Activated T-cell treated with anti-CD3 and anti-CD28 coated beads, Interleukin-2, amount 50 U/mL, for 4 hours (primary cell): ENCODE measurements around the gene POPDC3. TPM values are rescaled to one million over a fixed set of nuclear protein-coding genes. Genes with fewer than 3 reads are reported as not detected.
"Not testable (repeated sequence)": the region's sequence is repeated elsewhere in the genome, so short reads cannot be mapped to it uniquely, and the experiment has no call there.

Source experiments
- ATAC-seq, 2 donors: fragments of 200-7000 bp; cut with Tn5 transposase; one replicate each; pipeline ENCODE4 v1.10.0; 2021
- DNase-seq: peaks from one replicate; pipeline ENCODE4 v3.0.0-alpha.2; 2020
- H3K27me3 Mint-ChIP-seq: one replicate; pipeline ENCODE4 v1.8.0; 2021; ENCODE audit warnings: low read depth, mixed read lengths
- H3K36me3 Mint-ChIP-seq: one replicate; pipeline ENCODE4 v1.8.0; 2022; ENCODE audit warnings: mixed read lengths; ENCODE audit not compliant: insufficient read depth
- H3K4me1 Mint-ChIP-seq: one replicate; pipeline ENCODE4 v1.8.0; 2021; ENCODE audit warnings: low read depth, mixed read lengths
- H3K4me3 Mint-ChIP-seq: one replicate; pipeline ENCODE4 v1.8.0; 2021; ENCODE audit warnings: mild to moderate bottlenecking, moderate library complexity, mixed read lengths
- H3K9me3 Mint-ChIP-seq: one replicate; pipeline ENCODE4 v1.8.0; 2021; ENCODE audit warnings: mixed read lengths
- total RNA-seq, 3 donors: library from RNA; stranded (reverse); gene quantifications; one replicate each; pipeline ENCODE4 v1.2.1, GENCODE V29; 2021

Gene POPDC3
- total RNA-seq, 3 donors from 2014 or later, result not detected

DNA sequence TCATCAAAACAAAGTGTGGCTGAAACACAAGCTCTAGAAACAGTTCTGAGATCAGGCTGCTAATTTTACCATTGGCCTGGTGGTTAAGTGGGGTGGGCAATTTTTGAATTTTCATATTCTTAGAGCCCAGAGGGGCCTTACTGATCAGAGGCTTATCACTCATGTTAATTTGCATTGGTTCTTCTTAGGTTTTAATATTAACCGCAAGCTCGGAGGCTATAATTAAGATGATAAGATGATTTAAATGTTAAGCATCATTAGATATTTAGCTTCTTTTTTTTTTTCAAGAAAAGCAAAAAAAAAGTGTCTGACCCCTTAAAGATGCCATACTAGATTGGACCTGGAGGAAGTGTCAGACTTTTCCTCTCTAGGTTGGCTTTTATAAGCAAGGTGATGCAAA is 8.4 kb upstream of the POPDC3 start:
- Mint-ChIP-seq H3K9me3 (no peaks in the 10 kb centered on the region), H3K4me3 (no peak overlapping the region), H3K27me3 (peaks cover 8% of the 10 kb centered on the region), H3K36me3 (no peaks in the 10 kb centered on the region), H3K4me1 (no peaks in the 10 kb centered on the region)
- DNase-seq, result no peak
- ATAC-seq, result no peak

- peaks cover 16% of the 10 kb centered on the region for H3K27me3 Mint-ChIP-seq
- H3K4me1 Mint-ChIP-seq, result no peaks in the 10 kb centered on the region
- H3K9me3 Mint-ChIP-seq, result no peaks in the 10 kb centered on the region
- no peaks in the 10 kb centered on the region for H3K36me3 Mint-ChIP-seq
- DNase-seq, result no peak
- no peak for ATAC-seq
- no peak overlapping the region for H3K4me3 Mint-ChIP-seq
These were observed 6.8 kb upstream of the POPDC3 start for GRCh38 chr6:105186576-105186975.

DNA sequence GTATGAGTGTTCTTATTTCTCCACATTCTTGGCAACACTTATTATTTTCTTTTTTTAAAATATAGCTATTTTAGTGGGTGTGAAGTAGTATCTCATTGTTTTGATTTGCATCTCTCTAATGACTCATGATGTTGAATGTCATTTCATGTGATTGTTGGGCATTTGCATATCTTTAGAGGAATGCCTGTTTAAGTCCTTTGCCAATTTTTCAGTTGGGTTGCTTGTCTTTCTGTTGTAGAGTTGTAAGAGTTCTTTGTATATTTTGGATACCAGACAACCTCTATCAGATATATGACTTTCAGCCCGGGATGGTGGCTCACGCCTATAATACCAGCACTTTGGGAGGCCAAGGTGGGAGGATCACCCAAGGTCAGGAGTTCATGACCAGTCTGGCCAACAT is 5.1 kb upstream of the POPDC3 start:
- Mint-ChIP-seq H3K27me3 (peaks cover 30% of the 10 kb centered on the region), H3K4me3 (no peak overlapping the region), H3K9me3 (no peaks in the 10 kb centered on the region), H3K4me1 (peaks cover 1% of the 10 kb centered on the region), H3K36me3 (no peaks in the 10 kb centered on the region)
- ATAC-seq (no peak), DNase-seq (no peak)

- H3K4me3 Mint-ChIP-seq, result no peak overlapping the region
- H3K4me1 Mint-ChIP-seq, result peaks cover 1% of the 10 kb centered on the region
- DNase-seq, result no peak
- no peaks in the 10 kb centered on the region for H3K9me3 Mint-ChIP-seq
- ATAC-seq, result no peak
- H3K36me3 Mint-ChIP-seq, result no peaks in the 10 kb centered on the region
- H3K27me3 Mint-ChIP-seq, result peaks cover 51% of the 10 kb centered on the region
These were observed 2.2 kb upstream of the POPDC3 start for GRCh38 chr6:105181981-105182515.

DNA sequence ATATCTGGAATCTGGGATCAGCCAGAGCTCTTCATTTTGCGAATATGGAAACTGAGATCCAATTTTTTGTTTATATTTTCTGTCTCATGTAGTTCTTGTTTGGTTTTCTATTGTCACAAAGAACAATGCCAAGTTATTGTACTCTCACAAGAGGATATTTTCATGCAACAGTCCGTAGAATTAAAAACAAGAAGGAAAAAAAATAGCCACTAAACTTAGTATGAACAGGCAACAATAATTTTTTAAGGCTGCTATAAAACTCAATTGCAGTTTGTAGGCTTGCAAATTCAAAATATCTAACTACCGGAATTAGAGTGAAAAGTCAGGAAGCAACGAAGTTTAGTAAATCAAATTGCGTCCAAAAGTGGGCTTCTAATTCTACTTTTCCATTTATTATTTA is 1.2 kb downstream of the POPDC3 start:
- no peaks in the 10 kb centered on the region for H3K36me3 Mint-ChIP-seq
- H3K27me3 Mint-ChIP-seq, result peaks cover 51% of the 10 kb centered on the region
- H3K4me1 Mint-ChIP-seq, result peaks cover 1% of the 10 kb centered on the region
- ATAC-seq, result no peak
- no peaks in the 10 kb centered on the region for H3K9me3 Mint-ChIP-seq
- H3K4me3 Mint-ChIP-seq, result no peak overlapping the region
- no peak for DNase-seq

- Mint-ChIP-seq H3K27me3 (peaks cover 51% of the 10 kb centered on the region), H3K9me3 (no peaks in the 10 kb centered on the region), H3K4me3 (no peak overlapping the region), H3K4me1 (peaks cover 1% of the 10 kb centered on the region), H3K36me3 (no peaks in the 10 kb centered on the region)
- peak in 1 of 2 donors; percentile 23 for ATAC-seq
- DNase-seq, result no peak
These were observed 1.7 kb downstream of the POPDC3 start for GRCh38 chr6:105178110-105178509.

DNA sequence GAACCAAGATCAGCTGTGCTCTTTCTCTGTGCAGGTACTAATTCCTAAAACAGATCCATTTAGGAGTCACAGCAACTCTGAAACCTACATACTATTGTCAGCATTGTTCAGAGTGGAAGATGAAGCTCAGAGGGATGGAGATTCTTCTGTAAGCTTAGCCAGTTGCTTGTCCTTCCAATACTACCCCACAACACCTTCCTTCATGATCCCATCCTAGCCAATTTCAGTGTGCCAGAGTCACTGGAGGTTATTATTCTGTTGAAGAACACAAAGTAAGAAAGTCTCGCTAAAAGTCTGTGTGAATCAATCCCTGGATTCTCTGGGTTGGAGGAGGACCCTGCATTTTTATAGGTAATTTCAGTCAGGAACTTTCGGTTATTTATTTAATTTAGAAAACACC is 2.3 kb downstream of the POPDC3 start:
- no peaks in the 10 kb centered on the region for H3K36me3 Mint-ChIP-seq
- no peaks in the 10 kb centered on the region for H3K9me3 Mint-ChIP-seq
- DNase-seq (no peak), ATAC-seq (no peak)
- peaks cover 1% of the 10 kb centered on the region for H3K4me1 Mint-ChIP-seq
- peaks cover 51% of the 10 kb centered on the region for H3K27me3 Mint-ChIP-seq
- no peak overlapping the region for H3K4me3 Mint-ChIP-seq

GRCh38 chr6:105174512-105174911 is 5.3 kb downstream of the POPDC3 start:
- Mint-ChIP-seq H3K4me1 (no peaks in the 10 kb centered on the region), H3K36me3 (no peaks in the 10 kb centered on the region), H3K27me3 (peaks cover 39% of the 10 kb centered on the region), H3K9me3 (no peaks in the 10 kb centered on the region), H3K4me3 (no peak overlapping the region)
- ATAC-seq (peak in 1 of 2 donors; percentile 27), DNase-seq (no peak)

- not testable (repeated sequence) for DNase-seq, H3K36me3 Mint-ChIP-seq, H3K4me1 Mint-ChIP-seq, H3K4me3 Mint-ChIP-seq, ATAC-seq, H3K9me3 Mint-ChIP-seq
- peaks cover 28% of the 10 kb centered on the region for H3K27me3 Mint-ChIP-seq
These were observed 7.3 kb downstream of the POPDC3 start for GRCh38 chr6:105172515-105172914.

GRCh38 chr6:105170059-105170458 is 9.8 kb downstream of the POPDC3 start:
- DNase-seq (no peak), ATAC-seq (no peak)
- no peak overlapping the region for H3K4me3 Mint-ChIP-seq
- no peaks in the 10 kb centered on the region for H3K4me1 Mint-ChIP-seq
- H3K36me3 Mint-ChIP-seq, result no peaks in the 10 kb centered on the region
- peaks cover 34% of the 10 kb centered on the region for H3K27me3 Mint-ChIP-seq
- H3K9me3 Mint-ChIP-seq, result no peaks in the 10 kb centered on the region

DNA sequence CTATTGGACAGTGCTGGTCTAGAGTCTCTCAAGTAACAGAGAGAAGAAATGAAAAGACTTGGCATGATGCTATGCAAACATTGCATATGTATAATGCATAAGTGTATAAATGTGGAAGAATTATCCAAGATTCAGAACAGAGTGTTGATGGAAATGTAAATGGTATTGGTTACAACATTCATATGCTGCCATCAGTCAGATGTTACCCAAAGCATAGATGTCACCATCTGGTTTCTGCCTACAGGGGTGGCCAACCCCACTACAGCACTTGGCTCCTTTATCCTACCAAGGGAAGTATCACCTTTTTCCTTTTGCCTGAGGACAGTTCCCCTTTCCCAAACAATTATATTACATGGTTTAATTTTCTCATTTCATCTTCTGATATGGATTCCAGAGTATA is 11.9 kb downstream of the POPDC3 start:
- H3K4me3 Mint-ChIP-seq, result no peak overlapping the region
- no peaks in the 10 kb centered on the region for H3K4me1 Mint-ChIP-seq
- no peak for DNase-seq
- peaks cover 30% of the 10 kb centered on the region for H3K27me3 Mint-ChIP-seq
- ATAC-seq, result no peak
- no peaks in the 10 kb centered on the region for H3K9me3 Mint-ChIP-seq
- H3K36me3 Mint-ChIP-seq, result no peaks in the 10 kb centered on the region

GRCh38 chr6:105164418-105164817 is 15.4 kb downstream of the POPDC3 start:
- ATAC-seq, result no peak
- Mint-ChIP-seq H3K36me3 (no peaks in the 10 kb centered on the region), H3K27me3 (peaks cover 23% of the 10 kb centered on the region), H3K9me3 (no peaks in the 10 kb centered on the region), H3K4me3 (no peak overlapping the region), H3K4me1 (no peaks in the 10 kb centered on the region)
- no peak for DNase-seq

DNA sequence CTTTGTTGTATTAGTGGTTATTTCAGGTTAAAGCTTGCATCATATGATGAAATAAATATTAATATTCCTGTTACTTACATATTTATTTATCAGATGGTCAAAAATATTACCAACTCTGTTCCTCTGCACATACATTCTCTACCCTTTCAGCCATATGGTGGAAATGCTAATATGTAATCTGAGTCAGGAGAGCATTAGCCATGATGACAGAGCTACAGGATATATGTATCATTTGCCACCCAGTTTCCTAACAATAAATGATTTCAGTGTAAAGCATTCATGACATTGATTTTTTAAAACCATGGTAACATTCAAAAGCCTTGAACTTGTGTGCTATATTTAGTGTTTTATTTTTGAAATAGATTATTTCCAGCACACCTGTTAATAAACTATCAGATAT is 16.6 kb downstream of the POPDC3 start:
- DNase-seq (no peak), ATAC-seq (no peak)
- H3K27me3 Mint-ChIP-seq, result peaks cover 22% of the 10 kb centered on the region

DNA sequence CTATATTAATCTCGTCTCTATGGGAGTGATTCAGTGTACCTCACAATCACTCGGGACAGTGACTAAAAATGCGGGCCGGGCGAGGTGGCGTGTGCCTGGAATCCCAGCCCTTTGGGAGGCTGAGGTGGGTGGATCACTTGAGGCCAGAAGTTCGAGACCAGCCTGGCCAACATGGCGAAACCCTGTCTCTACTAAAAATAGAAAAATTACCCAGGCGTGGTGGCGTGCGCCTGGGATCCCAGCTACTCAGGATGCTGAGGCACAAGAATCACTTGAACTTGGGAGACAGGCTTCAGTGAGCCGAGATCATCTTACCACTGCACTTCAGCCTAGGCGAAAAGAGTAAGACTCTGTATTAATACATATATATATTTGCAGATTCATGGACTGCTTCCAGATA is 17.4 kb downstream of the POPDC3 start:
- no peak for DNase-seq
- Mint-ChIP-seq H3K4me1 (no peaks in the 10 kb centered on the region), H3K9me3 (no peaks in the 10 kb centered on the region), H3K4me3 (no peak overlapping the region), H3K27me3 (peaks cover 24% of the 10 kb centered on the region), H3K36me3 (no peaks in the 10 kb centered on the region)
- no peak for ATAC-seq

More for the DNA sequence above, 16.6 kb downstream of the POPDC3 start:
- H3K4me1 Mint-ChIP-seq, result no peaks in the 10 kb centered on the region
- no peaks in the 10 kb centered on the region for H3K36me3 Mint-ChIP-seq
- no peak overlapping the region for H3K4me3 Mint-ChIP-seq
- H3K9me3 Mint-ChIP-seq, result no peaks in the 10 kb centered on the region

DNA sequence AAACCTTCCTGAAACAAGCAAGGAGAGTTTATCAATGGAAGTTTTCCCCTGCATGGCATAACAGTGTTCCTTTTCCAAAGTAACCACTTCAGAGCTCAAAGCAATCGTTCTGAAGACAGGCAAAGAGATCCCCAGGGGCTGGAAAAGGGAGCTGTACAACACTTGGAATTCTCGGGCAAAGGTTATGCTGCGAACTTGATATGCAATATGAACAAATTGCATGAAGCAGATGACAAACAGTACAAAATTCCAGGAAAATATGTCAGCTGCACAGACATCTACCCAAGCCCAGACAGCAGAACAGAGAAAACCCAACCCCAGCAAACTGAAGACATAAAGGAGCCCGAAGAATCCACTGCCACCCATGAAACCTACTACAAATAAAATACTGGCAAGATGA is 18.4 kb downstream of the POPDC3 start:
- H3K36me3 Mint-ChIP-seq, result no peaks in the 10 kb centered on the region
- H3K4me1 Mint-ChIP-seq, result no peaks in the 10 kb centered on the region
- ATAC-seq (no peak), DNase-seq (no peak)
- no peak overlapping the region for H3K4me3 Mint-ChIP-seq
- peaks cover 19% of the 10 kb centered on the region for H3K27me3 Mint-ChIP-seq
- H3K9me3 Mint-ChIP-seq, result no peaks in the 10 kb centered on the region

- no peaks in the 10 kb centered on the region for H3K9me3 Mint-ChIP-seq
- no peaks in the 10 kb centered on the region for H3K4me1 Mint-ChIP-seq
- ATAC-seq (no peak), DNase-seq (no peak)
- no peak overlapping the region for H3K4me3 Mint-ChIP-seq
- no peaks in the 10 kb centered on the region for H3K36me3 Mint-ChIP-seq
- peaks cover 13% of the 10 kb centered on the region for H3K27me3 Mint-ChIP-seq
These were observed 26.1 kb downstream of the POPDC3 start for GRCh38 chr6:105153676-105154075.
